Adrenal gland (tissue), 12 donors: ENCODE data around the gene MRPL36. TPM values are rescaled to one million over a fixed set of nuclear protein-coding genes. Genes with fewer than 3 reads are reported as not detected.

Experiments
- DNase-seq, 7 donors: peaks; one replicate each; pipeline ENCODE4 v3.0.0-alpha.2; 2019 to 2020
- H3K27ac ChIP-seq, 5 donors: fragments of 200-600 bp; sonication (generic) in 4 of 5; 1 replicate in 3 of 5; 2 replicates in 2 of 5; pipeline versions ENCODE4 v1.5.1 to v1.8.0; 2016 to 2020; ENCODE audit warnings: mild to moderate bottlenecking in 1 of 5
- H3K27me3 ChIP-seq: fragments of 200-600 bp; 2 replicates; pipeline ENCODE4 v1.8.0; 2021
- H3K36me3 ChIP-seq, 2 donors: fragments of 200-600 bp; replicated peaks in 1 of 2; 1 replicate in 1 of 2; 2 replicates in 1 of 2; pipeline versions ENCODE4 v1.5.1 to v1.8.0; 2018 to 2022
- H3K4me1 ChIP-seq, 2 donors: fragments of 200-600 bp; replicated peaks in 1 of 2; 1 replicate in 1 of 2; 2 replicates in 1 of 2; pipeline versions ENCODE4 v1.5.1 to v1.8.0; 2018 to 2021
- H3K4me3 ChIP-seq, 4 donors: fragments of 200-600 bp; sonication (generic) in 3 of 4; one replicate each; pipeline ENCODE4 v1.5.1; 2016 to 2018
- H3K9me3 ChIP-seq, 3 donors: fragments of 200-600 bp; sonication (generic) in 1 of 3; replicated peaks in 1 of 3; 1 replicate in 2 of 3; 2 replicates in 1 of 3; pipeline versions ENCODE4 v1.5.1 to v1.8.0; 2016 to 2021
- POLR2A ChIP-seq, 2 donors: fragments of 450-650 bp; IDR thresholded peaks; one replicate each; pipeline ENCODE4 v1.6.1; 2017; ENCODE audit warnings: antibody characterized with exemption in 2 of 2, mild to moderate bottlenecking in 2 of 2, moderate library complexity in 1 of 2
- WGBS, 4 donors: extraction: QIAGEN DNeasy Blood & Tissue Kit in 2 of 4; methylation state at CpG; one replicate each; pipeline versions ENCODE4 v1.1.5 to v1.1.7; 2013 to 2017; 5-methylcytosine and 5-hydroxymethylcytosine counted together
- intact Hi-C, 2 donors: fragments of 100-400 bp; cut with DNase I; formaldehyde crosslinking; loops; one replicate each; pipeline versions ENCODE4 v1.14.1 to v1.15.0; 2022 to 2023
- polyA plus RNA-seq, 3 donors: library from polyadenylated mRNA; stranded (reverse); fragments of 200-250 nt in 2 of 3; fragments of 350-450 nt in 1 of 3; fragmentation: Illumina TruSeq in 1 of 3; extraction: RNeasy Lipid Tissue Mini Kit (QIAGEN cat#74804) in 1 of 3; gene quantifications; one replicate each; pipeline ENCODE4 v1.2.3, GENCODE V29; 2013 to 2014
- total RNA-seq, 9 donors: library from RNA; depleted of rRNA in 4 of 9; stranded (reverse); fragments of >200 nt in 4 of 9; fragments of 120-200 nt in 1 of 9; fragmentation: NEBNext Ultra II Directional in 1 of 9; extraction: Animal tissue kit (Norgen Biotek cat#: 25700) in 1 of 9; gene quantifications; one replicate each; pipeline versions ENCODE4 v1.1.0 to v1.2.4, GENCODE V29; 2013 to 2023
- TF ChIP-seq, protein P1 (sequence below), 6 experiments: fragments of 450-650 bp in 4 of 6; fragments of 200-600 bp in 2 of 6; sonication (generic) in 1 of 6; IDR thresholded peaks; 1 replicate in 5 of 6; 2 replicates in 1 of 6; pipeline versions ENCODE4 v1.5.1 to v1.8.0; 2016 to 2021; ENCODE audit warnings: antibody characterized with exemption in 6 of 6, mild to moderate bottlenecking in 2 of 6, moderate library complexity in 1 of 6
- donor health status: healthy with polysubstance abuse.
- donor health status: Bipolar disorder and iron deficiency.
- donor health status: DM: yes; HTN: yes; CAD: no.
- donor health status: DM: no; HTN: no; CAD: no.
- donor health status: DM: no; HTN: no; CAD: no.
- donor health status: DM: yes; HTN: yes; CAD: no.

MRPL36 gene
- total and polyA plus RNA-seq, 12 donors, result 23.3 to 97.4 (median 61.3) TPM

DNA sequence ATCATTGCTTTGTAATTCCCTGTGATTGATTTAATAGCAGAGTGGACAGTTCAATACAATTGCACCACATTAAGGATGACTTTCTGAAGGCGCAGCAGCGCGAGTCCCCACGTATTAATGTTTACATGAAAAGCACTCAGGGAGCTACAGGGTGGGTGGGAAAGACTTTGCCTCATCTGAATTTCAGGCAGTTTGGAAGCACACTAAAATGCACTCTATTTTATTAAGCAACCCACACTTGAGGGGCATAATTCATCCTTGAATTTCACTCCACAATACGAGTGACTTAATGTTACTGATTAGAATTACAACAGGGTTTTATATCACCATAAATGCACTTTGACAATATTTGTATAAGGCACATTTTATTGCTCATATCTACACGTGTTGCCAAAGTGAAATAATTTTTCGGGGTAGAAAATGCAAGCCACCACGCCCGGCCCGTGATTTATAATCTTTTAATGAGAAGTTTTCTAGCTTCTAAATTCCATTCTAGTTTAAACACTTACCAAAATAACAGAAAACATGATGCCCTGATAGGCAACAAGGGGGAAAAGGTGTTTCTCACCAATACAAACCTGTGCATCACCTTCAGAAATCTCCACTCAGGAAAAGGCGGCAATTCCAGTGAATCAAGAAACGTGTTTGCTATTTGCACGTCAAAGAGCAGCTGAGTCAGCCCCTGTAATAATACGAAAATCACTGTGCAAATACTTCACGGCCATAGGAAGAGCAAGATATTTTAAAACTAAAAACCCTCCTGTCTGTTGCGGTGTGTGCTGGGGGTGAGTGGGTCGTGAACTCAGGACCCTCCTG is 42.6 kb upstream of the MRPL36 start:
- Histone ChIP-seq H3K27me3 (no peaks in the 10 kb centered on the region), H3K4me1 (no peaks in the 10 kb centered on the region), H3K27ac (no peak overlapping the region), H3K9me3 (no peaks in the 10 kb centered on the region), H3K36me3 (no peaks in the 10 kb centered on the region), H3K4me3 (no peak overlapping the region)
- TF ChIP-seq, protein P1, sequence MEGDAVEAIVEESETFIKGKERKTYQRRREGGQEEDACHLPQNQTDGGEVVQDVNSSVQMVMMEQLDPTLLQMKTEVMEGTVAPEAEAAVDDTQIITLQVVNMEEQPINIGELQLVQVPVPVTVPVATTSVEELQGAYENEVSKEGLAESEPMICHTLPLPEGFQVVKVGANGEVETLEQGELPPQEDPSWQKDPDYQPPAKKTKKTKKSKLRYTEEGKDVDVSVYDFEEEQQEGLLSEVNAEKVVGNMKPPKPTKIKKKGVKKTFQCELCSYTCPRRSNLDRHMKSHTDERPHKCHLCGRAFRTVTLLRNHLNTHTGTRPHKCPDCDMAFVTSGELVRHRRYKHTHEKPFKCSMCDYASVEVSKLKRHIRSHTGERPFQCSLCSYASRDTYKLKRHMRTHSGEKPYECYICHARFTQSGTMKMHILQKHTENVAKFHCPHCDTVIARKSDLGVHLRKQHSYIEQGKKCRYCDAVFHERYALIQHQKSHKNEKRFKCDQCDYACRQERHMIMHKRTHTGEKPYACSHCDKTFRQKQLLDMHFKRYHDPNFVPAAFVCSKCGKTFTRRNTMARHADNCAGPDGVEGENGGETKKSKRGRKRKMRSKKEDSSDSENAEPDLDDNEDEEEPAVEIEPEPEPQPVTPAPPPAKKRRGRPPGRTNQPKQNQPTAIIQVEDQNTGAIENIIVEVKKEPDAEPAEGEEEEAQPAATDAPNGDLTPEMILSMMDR (IDR thresholded peaks at IDR 0.05), result no peak
- intact Hi-C loops, result no loop called here
- no peak for DNase-seq
- WGBS, 4 donors, result 69 to 76% (median 74%) methylated on average over 17 of the region's 17 CpGs

GRCh38 chr5:1840741-1841521 is 41.3 kb upstream of the MRPL36 start:
- H3K9me3 ChIP-seq, result no peaks in the 10 kb centered on the region
- peaks cover 0 to 4% of the 10 kb centered on the region in 2 donors for H3K4me1 ChIP-seq
- no peak overlapping the region for H3K27ac ChIP-seq
- TF ChIP-seq, protein P1 (IDR thresholded peaks at IDR 0.05), result no peak
- TF ChIP-seq POLR2A (IDR thresholded peaks at IDR 0.05), result no peak
- intact Hi-C loops, result no loop called here
- no peak overlapping the region for H3K4me3 ChIP-seq
- H3K27me3 ChIP-seq, result no peaks in the 10 kb centered on the region
- no peak for DNase-seq
- 60 to 67% (median 63%) methylated on average over 13 to 31 of the region's 31 CpGs for WGBS, 4 donors
- no peaks in the 10 kb centered on the region for H3K36me3 ChIP-seq

GRCh38 chr5:1840071-1840547 is 40.5 kb upstream of the MRPL36 start:
- H3K4me1 ChIP-seq, result peaks cover 0 to 4% of the 10 kb centered on the region in 2 donors
- H3K4me3 ChIP-seq, result no peak overlapping the region
- intact Hi-C loops, result no loop called here
- 84 to 89% (median 87%) methylated on average over 10 to 20 of the region's 20 CpGs for WGBS, 4 donors
- TF ChIP-seq, protein P1 (IDR thresholded peaks at IDR 0.05), result no peak
- TF ChIP-seq POLR2A (IDR thresholded peaks at IDR 0.05), result no peak
- DNase-seq, result no peak
- no peak overlapping the region for H3K27ac ChIP-seq
- H3K27me3 ChIP-seq, result no peaks in the 10 kb centered on the region
- H3K36me3 ChIP-seq, result no peaks in the 10 kb centered on the region
- no peaks in the 10 kb centered on the region for H3K9me3 ChIP-seq

- TF ChIP-seq, protein P1 (IDR thresholded peaks at IDR 0.05), result no peak
- no peak for TF ChIP-seq POLR2A (IDR thresholded peaks at IDR 0.05)
- Histone ChIP-seq H3K4me3 (no peak overlapping the region), H3K27me3 (no peaks in the 10 kb centered on the region), H3K36me3 (no peaks in the 10 kb centered on the region), H3K4me1 (peaks cover 0 to 4% of the 10 kb centered on the region in 2 donors), H3K9me3 (no peaks in the 10 kb centered on the region), H3K27ac (no peak overlapping the region)
- intact Hi-C loops, result no loop called here
- WGBS, 4 donors, result 83 to 89% (median 86%) methylated on average over 2 to 9 of the region's 9 CpGs
- no peak for DNase-seq
Measured at GRCh38 chr5:1838013-1838412, 38.4 kb upstream of the MRPL36 start.
